Activated CD4-positive, alpha-beta T cell treated with anti-CD3 and anti-CD28 coated beads for 24 hours (primary cell): ENCODE measurements around the gene PCBP4.

Source experiments
- DNase-seq, 2 donors: peaks; one replicate each; pipeline ENCODE4 v3.0.0-alpha.2; 2020; ENCODE audit warnings: low read depth in 2 of 2

PCBP4 gene

GRCh38 chr3:51974277-51974962 is 7.2 kb upstream of the PCBP4 start:
- DNase-seq = no peak

GRCh38 chr3:51971350-51971749 is 4.1 kb upstream of the PCBP4 start:
- no peak for DNase-seq

- no peak for DNase-seq
These were observed 3.5 kb upstream of the PCBP4 start for GRCh38 chr3:51970606-51971300.

- DNase-seq = no peak
These were observed 2.6 kb upstream of the PCBP4 start for GRCh38 chr3:51969841-51970240.

GRCh38 chr3:51968883-51969678 is 1.8 kb upstream of the PCBP4 start:
- DNase-seq = no peak

- DNase-seq = no peak
These were observed 1.0 kb upstream of the PCBP4 start for GRCh38 chr3:51968170-51968775.

GRCh38 chr3:51966922-51967383 is 301 bp downstream of the PCBP4 start:
- DNase-seq = no peak

GRCh38 chr3:51966486-51966885 is 768 bp downstream of the PCBP4 start:
- DNase-seq = no peak

- no peak for DNase-seq
These were observed 1.2 kb downstream of the PCBP4 start for GRCh38 chr3:51966016-51966415.

GRCh38 chr3:51964521-51964920 is 2.7 kb downstream of the PCBP4 start:
- DNase-seq = no peak

- no peak for DNase-seq
These were observed 3.3 kb downstream of the PCBP4 start for GRCh38 chr3:51963951-51964451.

- no peak for DNase-seq
These were observed 4.3 kb downstream of the PCBP4 start for GRCh38 chr3:51962854-51963530.

- DNase-seq = no peak
These were observed 5.4 kb downstream of the PCBP4 start for GRCh38 chr3:51961602-51962569.

- no peak for DNase-seq
These were observed 6.2 kb downstream of the PCBP4 start for GRCh38 chr3:51961011-51961410.

GRCh38 chr3:51960386-51960785 is 6.9 kb downstream of the PCBP4 start:
- DNase-seq = no peak

- no peak for DNase-seq
These were observed 7.6 kb downstream of the PCBP4 start for GRCh38 chr3:51959651-51960050.

- DNase-seq = no peak
These were observed 8.4 kb downstream of the PCBP4 start for GRCh38 chr3:51958603-51959521.

GRCh38 chr3:51957520-51958205 is 9.6 kb downstream of the PCBP4 start:
- no peak for DNase-seq
